Activated CD4-positive, alpha-beta T cell treated with anti-CD3 and anti-CD28 coated beads for 48 hours (primary cell): Measurements from ENCODE around the gene DDX39A.
"Not testable (repeated sequence)": the region's sequence is repeated elsewhere in the genome, so short reads cannot be mapped to it uniquely, and the experiment has no call there.

Source experiments
- DNase-seq: peaks from one replicate; pipeline ENCODE4 v3.0.0-alpha.2; 2020

DDX39A gene

GRCh38 chr19:14383661-14384555 is 35.2 kb downstream of the DDX39A start:
- DNase-seq, result peak; percentile 59

- peak; percentile 78 for DNase-seq
Observed at GRCh38 chr19:14381689-14382474, 37.3 kb downstream of the DDX39A start.

GRCh38 chr19:14379294-14380065 is 39.7 kb downstream of the DDX39A start:
- DNase-seq, result no peak

- DNase-seq, result no peak
Observed at GRCh38 chr19:14378890-14379289, 40.3 kb downstream of the DDX39A start.

GRCh38 chr19:14377883-14378328 is 41.2 kb downstream of the DDX39A start:
- DNase-seq, result no peak

GRCh38 chr19:14375582-14376291 is 43.4 kb downstream of the DDX39A start:
- no peak for DNase-seq

- peak; percentile 62 for DNase-seq
Observed at GRCh38 chr19:14375055-14375581, 44.0 kb downstream of the DDX39A start.

GRCh38 chr19:14374313-14374712 is 44.8 kb downstream of the DDX39A start:
- not testable (repeated sequence) for DNase-seq

GRCh38 chr19:14372384-14373077 is 46.6 kb downstream of the DDX39A start:
- not testable (repeated sequence) for DNase-seq

GRCh38 chr19:14371301-14371821 is 47.8 kb downstream of the DDX39A start:
- DNase-seq, result no peak

GRCh38 chr19:14370940-14371280 is 48.2 kb downstream of the DDX39A start:
- DNase-seq, result no peak

GRCh38 chr19:14370169-14370939 is 48.8 kb downstream of the DDX39A start:
- peak; percentile 68 for DNase-seq

GRCh38 chr19:14369399-14370168 is 49.6 kb downstream of the DDX39A start:
- peak; percentile 94 for DNase-seq

GRCh38 chr19:14368011-14368513 is 51.1 kb downstream of the DDX39A start:
- DNase-seq, result peak; percentile 24

- no peak for DNase-seq
Observed at GRCh38 chr19:14367016-14367415, 52.1 kb downstream of the DDX39A start.

GRCh38 chr19:14366529-14366928 is 52.6 kb downstream of the DDX39A start:
- peak; percentile 92 for DNase-seq

GRCh38 chr19:14364098-14364443 is 55.1 kb downstream of the DDX39A start:
- DNase-seq, result not testable (repeated sequence)

GRCh38 chr19:14363183-14364097 is 55.7 kb downstream of the DDX39A start:
- peak; percentile 81 for DNase-seq
